ENCODE data around the gene ZNF345. TPM values are rescaled to one million over a fixed set of nuclear protein-coding genes. Genes with fewer than 3 reads are reported as not detected.

Gene ZNF345
- total RNA-seq, 1 experiment from 2014 or later: 0.32 TPM

- CTCF ChIA-PET: no interaction called here
- Mint-ChIP-seq H3K4me1 (ENCODE audit: low read depth, unreplicated experiment) (no peaks in the 10 kb centered on the region), H3K27ac (ENCODE audit: unreplicated experiment) (no peak overlapping the region), H3K4me3 (ENCODE audit: unreplicated experiment) (no peak overlapping the region), H3K9me3 (ENCODE audit: unreplicated experiment) (peaks cover 54% of the 10 kb centered on the region), H3K36me3 (ENCODE audit: insufficient read depth, unreplicated experiment) (no peaks in the 10 kb centered on the region), H3K27me3 (ENCODE audit: insufficient read depth, unreplicated experiment) (no peaks in the 10 kb centered on the region)
- POLR2A ChIA-PET: no interaction called here
- no peaks in the 10 kb centered on the region for H3K36me3 ChIP-seq (ENCODE audit: control insufficient read depth, insufficient read depth, low read length)
- no peak for DNase-seq
- H3K9me3 ChIP-seq: peaks cover 59% of the 10 kb centered on the region
- no peak for TF ChIP-seq CTCF (IDR thresholded peaks at IDR 0.05; ENCODE audit: insufficient read depth in 1 of 2, low read depth in 1 of 2, low read length in 1 of 2, severe bottlenecking in 1 of 2, unreplicated experiment in 1 of 2)
- intact Hi-C loops (cut with micrococcal nuclease; ENCODE audit: unreplicated experiment): no loop called here
- no peak overlapping the region for H3K4me3 ChIP-seq (ENCODE audit: low read depth, low read length)
- no peaks in the 10 kb centered on the region for H3K27me3 ChIP-seq (replicated peaks; ENCODE audit: control insufficient read depth, insufficient read depth, low read length)
- H3K4me1 ChIP-seq: no peaks in the 10 kb centered on the region
- no TSS peak for BruUV-seq (replicated peaks)
Observed at GRCh38 chr19:36876993-36877938, 26.6 kb downstream of the ZNF345 start.

GRCh38 chr19:36891768-36892357 is 41.2 kb downstream of the ZNF345 start:
- no TSS peak for BruUV-seq (replicated peaks)
- no peaks in the 10 kb centered on the region for H3K4me1 ChIP-seq
- H3K36me3 ChIP-seq (ENCODE audit: control insufficient read depth, insufficient read depth, low read length): no peaks in the 10 kb centered on the region
- H3K36me3 Mint-ChIP-seq (ENCODE audit: insufficient read depth, unreplicated experiment): peaks cover 6% of the 10 kb centered on the region
- no peak overlapping the region for H3K4me3 Mint-ChIP-seq (ENCODE audit: unreplicated experiment)
- H3K9me3 Mint-ChIP-seq (ENCODE audit: unreplicated experiment): peaks cover 79% of the 10 kb centered on the region
- no peak for TF ChIP-seq CTCF (IDR thresholded peaks at IDR 0.05; ENCODE audit: insufficient read depth in 1 of 2, low read depth in 1 of 2, low read length in 1 of 2, severe bottlenecking in 1 of 2, unreplicated experiment in 1 of 2)
- no peaks in the 10 kb centered on the region for H3K4me1 Mint-ChIP-seq (ENCODE audit: low read depth, unreplicated experiment)
- H3K4me3 ChIP-seq (ENCODE audit: low read depth, low read length): no peak overlapping the region
- peaks cover 71% of the 10 kb centered on the region for H3K9me3 ChIP-seq
- no peaks in the 10 kb centered on the region for H3K27me3 ChIP-seq (replicated peaks; ENCODE audit: control insufficient read depth, insufficient read depth, low read length)
- DNase-seq: no peak
- intact Hi-C loops (cut with micrococcal nuclease; ENCODE audit: unreplicated experiment): no loop called here
- no peak overlapping the region for H3K27ac Mint-ChIP-seq (ENCODE audit: unreplicated experiment)
- ChIA-PET POLR2A (no interaction called here), CTCF (no interaction called here)
- no peaks in the 10 kb centered on the region for H3K27me3 Mint-ChIP-seq (ENCODE audit: insufficient read depth, unreplicated experiment)

GRCh38 chr19:36894849-36895383 is 44.2 kb downstream of the ZNF345 start:
- H3K4me1 Mint-ChIP-seq (ENCODE audit: low read depth, unreplicated experiment): no peaks in the 10 kb centered on the region
- Histone ChIP-seq H3K36me3 (ENCODE audit: control insufficient read depth, insufficient read depth, low read length) (no peaks in the 10 kb centered on the region), H3K4me1 (no peaks in the 10 kb centered on the region), H3K9me3 (peaks cover 63% of the 10 kb centered on the region), H3K4me3 (ENCODE audit: low read depth, low read length) (no peak overlapping the region), H3K27me3 (replicated peaks; ENCODE audit: control insufficient read depth, insufficient read depth, low read length) (no peaks in the 10 kb centered on the region)
- intact Hi-C loops (cut with micrococcal nuclease; ENCODE audit: unreplicated experiment): no loop called here
- ChIA-PET POLR2A (no interaction called here), CTCF (no interaction called here)
- no peak for TF ChIP-seq CTCF (IDR thresholded peaks at IDR 0.05; ENCODE audit: insufficient read depth in 1 of 2, low read depth in 1 of 2, low read length in 1 of 2, severe bottlenecking in 1 of 2, unreplicated experiment in 1 of 2)
- no peak overlapping the region for H3K27ac Mint-ChIP-seq (ENCODE audit: unreplicated experiment)
- BruUV-seq (replicated peaks): no TSS peak
- H3K4me3 Mint-ChIP-seq (ENCODE audit: unreplicated experiment): no peak overlapping the region
- H3K36me3 Mint-ChIP-seq (ENCODE audit: insufficient read depth, unreplicated experiment): peaks cover 6% of the 10 kb centered on the region
- DNase-seq: no peak
- peaks cover 82% of the 10 kb centered on the region for H3K9me3 Mint-ChIP-seq (ENCODE audit: unreplicated experiment)
- H3K27me3 Mint-ChIP-seq (ENCODE audit: insufficient read depth, unreplicated experiment): no peaks in the 10 kb centered on the region
